GM23248 (cell line): ENCODE measurements around the gene AKAP6.

Experiments used
- EZH2 ChIP-seq: fragments of 200-600 bp; sonication (generic); IDR thresholded peaks from 2 replicates; pipeline ENCODE4 v1.6.1; 2018; ENCODE audit warnings: antibody characterized with exemption, mild to moderate bottlenecking; ENCODE audit not compliant: insufficient read depth, poor library complexity, severe bottlenecking
- EZH2phosphoT487 ChIP-seq: fragments of 200-600 bp; sonication (generic); IDR thresholded peaks from 2 replicates; pipeline ENCODE4 v1.6.1; 2018; ENCODE audit warnings: antibody characterized with exemption, moderate library complexity, mild to moderate bottlenecking, low read depth; ENCODE audit not compliant: insufficient read depth

DNA sequence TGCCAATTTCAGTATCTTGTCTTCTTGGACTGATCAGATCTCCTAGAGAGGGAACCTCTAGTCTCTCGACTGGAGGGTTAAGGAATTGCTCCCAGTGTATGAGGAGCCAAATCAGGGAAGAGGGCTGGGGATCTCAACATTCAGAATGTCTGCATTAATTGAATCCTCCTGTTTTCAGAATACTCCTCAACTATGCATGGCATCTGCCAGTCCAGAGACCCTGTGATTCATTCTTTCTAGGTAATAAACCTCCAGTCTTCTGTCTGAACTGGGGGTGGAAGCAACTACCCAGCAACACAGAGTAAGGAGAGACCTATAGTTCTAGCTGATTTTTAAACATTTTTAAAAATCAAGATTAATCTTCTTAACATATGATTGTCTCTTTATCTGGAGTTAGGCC, 92.7 kb downstream of the AKAP6 start:
- TF ChIP-seq EZH2phosphoT487 (no peak), EZH2 (no peak)
